ENCODE measurements around the gene PPP2R1A. TPM values are rescaled to one million over a fixed set of nuclear protein-coding genes. Genes with fewer than 3 reads are reported as not detected.

Gene PPP2R1A
- total RNA-seq, 2 donors from 2014 or later: 262 to 281 TPM

Small RNA genes lying within 50 kb of the gene (microRNA-seq; reads per million reads assigned to microRNA genes)
- 0 reads per million in 2 donors for gene MIR6801

Other genes with a start within 250 kb of the PPP2R1A start
- gene ZNF350, start 203.2 kb upstream of the PPP2R1A start, total RNA-seq: 10 to 100 TPM; 11.6 to 14.6 TPM
- gene ZNF615, start 181.8 kb upstream of the PPP2R1A start, total RNA-seq: 1 to 10 TPM; 6.3 to 8.5 TPM
- gene ZNF614, start 161.7 kb upstream of the PPP2R1A start, total RNA-seq: 1 to 10 TPM; 3.7 to 3.9 TPM
- gene ZNF432, start 141.2 kb upstream of the PPP2R1A start, total RNA-seq: 1 to 10 TPM; 8.4 to 9.6 TPM
- 10 to 100 TPM; 14.9 to 17.9 TPM for gene ZNF841, start 94.3 kb upstream of the PPP2R1A start, total RNA-seq
- gene ZNF616, start 50.1 kb upstream of the PPP2R1A start, total RNA-seq: 1 to 10 TPM; 7.1 to 9.2 TPM
- gene ZNF836, start 18.4 kb upstream of the PPP2R1A start, total RNA-seq: 10 to 100 TPM; 10.5 to 15.4 TPM
- gene ZNF766, start 79.5 kb downstream of the PPP2R1A start, total RNA-seq: 10 to 100 TPM in 1 of 2 donors, 1 to 10 TPM in 1; 7.8 to 11.4 TPM
- gene ZNF480, start 107.1 kb downstream of the PPP2R1A start, total RNA-seq: 10 to 100 TPM; 12.1 to 14.0 TPM
- gene ZNF610, start 146.2 kb downstream of the PPP2R1A start, total RNA-seq: 1 to 10 TPM in 1 of 2 donors, under 1 TPM in 1; 0.79 to 1.1 TPM
- gene ZNF880, start 179.9 kb downstream of the PPP2R1A start, total RNA-seq: 10 to 100 TPM in 1 of 2 donors, 1 to 10 TPM in 1; 5.6 to 10.3 TPM
- gene ZNF528, start 207.8 kb downstream of the PPP2R1A start, total RNA-seq: 10 to 100 TPM in 1 of 2 donors, 1 to 10 TPM in 1; 9.5 to 13.6 TPM
- gene ZNF534, start 239.1 kb downstream of the PPP2R1A start, total RNA-seq: not detected